Mesenchymal stem cell (in vitro differentiated cells and primary cell): ENCODE data around the gene ATXN7.

Source experiments
- DNase-seq: peaks from one replicate; pipeline ENCODE4 v3.0.0-alpha.2; 2013
- H2AFZ ChIP-seq: one replicate; pipeline ENCODE4 v1.6.1; 2013; ENCODE audit warnings: low read depth, mild to moderate bottlenecking, control low read depth, inconsistent platforms, low read length, moderate library complexity
- H2AK5ac ChIP-seq: 2 replicates; pipeline ENCODE4 v1.6.1; 2013; ENCODE audit warnings: low read length, moderate library complexity, mild to moderate bottlenecking, inconsistent platforms; ENCODE audit not compliant: severe bottlenecking
- H2BK120ac ChIP-seq: one replicate; pipeline ENCODE4 v1.6.1; 2013; ENCODE audit warnings: low read depth, mild to moderate bottlenecking, inconsistent platforms, low read length, moderate library complexity
- H2BK12ac ChIP-seq, 2 experiments: one replicate each; pipeline ENCODE4 v1.6.1; 2013; ENCODE audit warnings: inconsistent platforms in 2 of 2, low read length in 2 of 2, mild to moderate bottlenecking in 2 of 2, moderate library complexity in 2 of 2, control low read depth in 1 of 2
- H2BK15ac ChIP-seq: one replicate; pipeline ENCODE4 v1.6.1; 2013; ENCODE audit warnings: mild to moderate bottlenecking, low read depth, inconsistent platforms; ENCODE audit not compliant: poor library complexity, severe bottlenecking
- H2BK5ac ChIP-seq: 2 replicates; pipeline ENCODE4 v1.6.1; 2013; ENCODE audit warnings: low read depth, mild to moderate bottlenecking, low read length, control low read depth, inconsistent platforms; ENCODE audit not compliant: poor library complexity, severe bottlenecking
- H3K14ac ChIP-seq, 2 experiments: one replicate each; pipeline ENCODE4 v1.6.1; 2013; ENCODE audit warnings: inconsistent platforms in 2 of 2, low read length in 2 of 2, control low read depth in 1 of 2, mild to moderate bottlenecking in 1 of 2, moderate library complexity in 1 of 2
- H3K18ac ChIP-seq, 2 experiments: one replicate each; pipeline ENCODE4 v1.6.1; 2013; ENCODE audit warnings: inconsistent platforms in 2 of 2, low read length in 2 of 2, control low read depth in 1 of 2, low read depth in 1 of 2, mild to moderate bottlenecking in 1 of 2
- H3K23ac ChIP-seq, 2 experiments: one replicate each; pipeline ENCODE4 v1.6.1; 2013; ENCODE audit warnings: inconsistent platforms in 2 of 2, low read length in 2 of 2, mild to moderate bottlenecking in 2 of 2, moderate library complexity in 2 of 2, control low read depth in 1 of 2
- H3K27ac ChIP-seq: 2 replicates; pipeline ENCODE4 v1.5.1; 2013; ENCODE audit warnings: mild to moderate bottlenecking, moderate library complexity, low read length, control low read depth, inconsistent platforms; ENCODE audit not compliant: poor library complexity, severe bottlenecking
- H3K27me3 ChIP-seq, 2 experiments: 2 replicates each; pipeline versions ENCODE4 v1.6.1 to v1.7.0; 2013; ENCODE audit warnings: low read length in 2 of 2, mild to moderate bottlenecking in 2 of 2, moderate library complexity in 2 of 2, control low read depth in 1 of 2, inconsistent platforms in 1 of 2; ENCODE audit not compliant: control insufficient read depth in 1 of 2, insufficient read depth in 1 of 2
- H3K36me3 ChIP-seq, 2 experiments: 2 replicates each; pipeline versions ENCODE4 v1.6.1 to v1.7.0; 2013; ENCODE audit warnings: low read length in 2 of 2, control low read depth in 1 of 2, inconsistent platforms in 1 of 2, low read depth in 1 of 2, mild to moderate bottlenecking in 1 of 2; ENCODE audit not compliant: insufficient read depth in 2 of 2, control insufficient read depth in 1 of 2
- H3K4ac ChIP-seq, 2 experiments: one replicate each; pipeline ENCODE4 v1.6.1; 2013; ENCODE audit warnings: inconsistent platforms in 2 of 2, low read length in 2 of 2, mild to moderate bottlenecking in 2 of 2, moderate library complexity in 2 of 2, control low read depth in 1 of 2, low read depth in 1 of 2
- H3K4me1 ChIP-seq: 2 replicates; pipeline ENCODE4 v1.6.1; 2013; ENCODE audit warnings: low read depth, low read length, control low read depth; ENCODE audit not compliant: control insufficient read depth, insufficient read depth
- H3K4me2 ChIP-seq: 2 replicates; pipeline ENCODE4 v1.6.1; 2013; ENCODE audit warnings: low read length, mild to moderate bottlenecking, inconsistent platforms; ENCODE audit not compliant: poor library complexity, severe bottlenecking
- H3K4me3 ChIP-seq, 2 experiments: 2 replicates each; pipeline versions ENCODE4 v1.5.1 to v1.7.0; 2013; ENCODE audit warnings: low read length in 2 of 2, mild to moderate bottlenecking in 2 of 2, control low read depth in 1 of 2, low read depth in 1 of 2; ENCODE audit not compliant: insufficient read depth in 1 of 2
- H3K79me1 ChIP-seq: replicated peaks from 2 replicates; pipeline ENCODE4 v1.6.1; 2013; ENCODE audit warnings: mild to moderate bottlenecking, control low read depth, low read length, inconsistent platforms; ENCODE audit not compliant: poor library complexity, severe bottlenecking
- H3K9ac ChIP-seq: 2 replicates; pipeline ENCODE4 v1.7.0; 2013; ENCODE audit warnings: mild to moderate bottlenecking, low read length, moderate library complexity
- H3K9me3 ChIP-seq: 2 replicates; pipeline ENCODE4 v1.7.0; 2013; ENCODE audit warnings: mild to moderate bottlenecking, low read length; ENCODE audit not compliant: control insufficient read depth
- H4K8ac ChIP-seq: one replicate; pipeline ENCODE4 v1.6.1; 2013; ENCODE audit warnings: inconsistent platforms, mild to moderate bottlenecking, low read length, moderate library complexity
- H4K91ac ChIP-seq: one replicate; pipeline ENCODE4 v1.6.1; 2013; ENCODE audit warnings: mild to moderate bottlenecking, low read length, inconsistent platforms
- whole genome bisulfite sequencing: methylation state at CpG from one replicate; pipeline ENCODE4 v1.1.7; 2013; ENCODE audit warnings: mixed read lengths; 5-methylcytosine and 5-hydroxymethylcytosine counted together

Gene ATXN7

DNA sequence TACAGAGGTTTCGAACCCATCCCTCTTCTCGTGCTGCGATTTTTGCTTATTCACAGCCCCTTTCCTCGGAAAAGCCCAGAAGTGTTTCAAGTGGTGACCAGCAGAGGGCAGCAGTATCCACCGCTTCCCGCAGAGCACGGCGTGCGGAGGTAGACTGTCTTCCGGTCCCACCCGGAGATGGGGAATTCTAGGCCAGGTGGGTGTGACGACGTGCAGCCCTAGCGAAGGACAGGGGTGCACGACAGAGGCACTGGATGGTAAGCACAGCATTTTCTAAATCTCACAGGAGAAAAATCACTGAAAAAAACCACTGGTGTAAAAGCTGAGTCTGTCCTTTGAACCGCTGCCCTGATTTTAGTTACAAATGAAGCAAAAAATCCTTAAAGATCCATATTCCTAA, 167.1 kb downstream of the ATXN7 start:
- Histone ChIP-seq H3K36me3 (no peaks in the 10 kb centered on the region), H3K14ac (no peak overlapping the region), H2BK5ac (no peak overlapping the region), H3K79me1 (no peaks in the 10 kb centered on the region), H4K8ac (no peak overlapping the region), H3K27ac (no peak overlapping the region), H3K4me3 (peak overlapping the region in 1 of 2 experiments; percentile 77), H3K4me2 (peak overlapping the region; percentile 34), H2BK12ac (peak overlapping the region in 1 of 2 experiments; percentile 33), H2AK5ac (no peak overlapping the region), H3K4me1 (no peaks in the 10 kb centered on the region), H3K9ac (peak overlapping the region; percentile 77), H2BK15ac (no peak overlapping the region), H4K91ac (no peak overlapping the region), H3K27me3 (peaks cover 3 to 6% of the 10 kb centered on the region in 2 experiments), H3K9me3 (peaks cover 3% of the 10 kb centered on the region), H2AFZ (no peak overlapping the region), H2BK120ac (no peak overlapping the region), H3K23ac (no peak overlapping the region), H3K18ac (no peak overlapping the region), H3K4ac (no peak overlapping the region)
- 6% methylated on average over 16 of the region's 16 CpGs for WGBS
- DNase-seq, result peak; percentile 71

- no peak overlapping the region for H3K18ac ChIP-seq
- no peak overlapping the region for H4K8ac ChIP-seq
- no peak overlapping the region for H2BK5ac ChIP-seq
- no peaks in the 10 kb centered on the region for H3K79me1 ChIP-seq
- H3K9me3 ChIP-seq, result peaks cover 3% of the 10 kb centered on the region
- H2AFZ ChIP-seq, result no peak overlapping the region
- H3K36me3 ChIP-seq, result no peaks in the 10 kb centered on the region
- no peak overlapping the region for H2BK120ac ChIP-seq
- H4K91ac ChIP-seq, result no peak overlapping the region
- H3K23ac ChIP-seq, result no peak overlapping the region
- H3K4me1 ChIP-seq, result no peaks in the 10 kb centered on the region
- DNase-seq, result no peak
- no peak overlapping the region for H3K4me2 ChIP-seq
- H3K4ac ChIP-seq, result no peak overlapping the region
- H3K27ac ChIP-seq, result no peak overlapping the region
- H2BK15ac ChIP-seq, result no peak overlapping the region
- H2AK5ac ChIP-seq, result no peak overlapping the region
- 73% methylated on average over 8 of the region's 13 CpGs for WGBS
- H3K14ac ChIP-seq, result no peak overlapping the region
- peaks cover 3 to 6% of the 10 kb centered on the region in 2 experiments for H3K27me3 ChIP-seq
- no peak overlapping the region for H3K9ac ChIP-seq
- no peak overlapping the region for H2BK12ac ChIP-seq
- H3K4me3 ChIP-seq, result no peak overlapping the region
These were observed 168.2 kb downstream of the ATXN7 start for GRCh38 chr3:64031540-64032508.

- H2BK120ac ChIP-seq, result no peak overlapping the region
- no peaks in the 10 kb centered on the region for H3K4me1 ChIP-seq
- no peak overlapping the region for H3K9ac ChIP-seq
- H4K8ac ChIP-seq, result no peak overlapping the region
- no peaks in the 10 kb centered on the region for H3K79me1 ChIP-seq
- H3K4ac ChIP-seq, result no peak overlapping the region
- H2BK15ac ChIP-seq, result no peak overlapping the region
- H3K4me3 ChIP-seq, result no peak overlapping the region
- 86% methylated on average over 2 of the region's 2 CpGs for WGBS
- H3K27me3 ChIP-seq, result peaks cover 3 to 6% of the 10 kb centered on the region in 2 experiments
- no peak overlapping the region for H3K27ac ChIP-seq
- H2BK12ac ChIP-seq, result no peak overlapping the region
- H3K36me3 ChIP-seq, result no peaks in the 10 kb centered on the region
- H4K91ac ChIP-seq, result no peak overlapping the region
- no peak overlapping the region for H2AFZ ChIP-seq
- no peak for DNase-seq
- peaks cover 3% of the 10 kb centered on the region for H3K9me3 ChIP-seq
- no peak overlapping the region for H3K18ac ChIP-seq
- H3K23ac ChIP-seq, result no peak overlapping the region
- no peak overlapping the region for H3K14ac ChIP-seq
- no peak overlapping the region for H2AK5ac ChIP-seq
- H2BK5ac ChIP-seq, result no peak overlapping the region
- H3K4me2 ChIP-seq, result no peak overlapping the region
These were observed 169.4 kb downstream of the ATXN7 start for GRCh38 chr3:64033069-64033468.

DNA sequence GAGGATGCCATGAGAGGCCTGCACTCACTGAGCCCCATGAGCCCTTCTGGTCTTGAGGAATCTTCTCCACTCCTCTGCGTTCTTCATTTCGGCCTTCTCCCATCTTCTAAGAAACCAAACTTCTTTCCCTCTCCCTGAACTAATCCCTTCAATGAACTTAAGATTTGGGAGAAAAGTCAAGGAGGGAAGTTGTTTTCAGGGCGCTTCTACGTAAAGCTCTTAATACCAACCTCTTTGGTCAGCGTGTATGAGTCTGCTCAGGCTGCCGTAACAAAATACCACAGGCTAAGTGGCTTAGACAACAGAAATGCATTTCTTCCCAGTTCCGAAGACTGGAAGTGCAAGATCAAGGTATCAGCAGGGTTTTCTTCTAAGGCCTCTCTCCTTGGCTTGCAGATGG, 173.4 kb downstream of the ATXN7 start:
- Histone ChIP-seq H2AFZ (no peak overlapping the region), H3K9me3 (peaks cover 3% of the 10 kb centered on the region), H3K4ac (no peak overlapping the region), H3K27ac (no peak overlapping the region), H2BK120ac (no peak overlapping the region), H3K79me1 (no peaks in the 10 kb centered on the region), H3K36me3 (no peaks in the 10 kb centered on the region), H4K8ac (no peak overlapping the region), H3K27me3 (no peaks in the 10 kb centered on the region), H2BK5ac (no peak overlapping the region), H2BK12ac (no peak overlapping the region), H3K14ac (no peak overlapping the region), H4K91ac (no peak overlapping the region), H3K4me3 (no peak overlapping the region), H3K4me2 (no peak overlapping the region), H2AK5ac (no peak overlapping the region), H3K4me1 (no peaks in the 10 kb centered on the region), H3K9ac (no peak overlapping the region), H2BK15ac (no peak overlapping the region), H3K23ac (no peak overlapping the region), H3K18ac (no peak overlapping the region)
- WGBS, result 99% methylated on average over 7 of the region's 7 CpGs
- no peak for DNase-seq
